Central memory CD8-positive, alpha-beta T cell (primary cell): Measurements from ENCODE around the gene KRTAP3-1.

Experiments used
- ATAC-seq: fragments of 150-1000 bp; cut with Tn5 transposase; replicated peaks from 2 replicates; pipeline ENCODE4 v1.10.0; 2022; ENCODE audit warnings: mild to moderate bottlenecking, moderate FRiP score, moderate number of reproducible peaks; ENCODE audit not compliant: poor library complexity, severe bottlenecking; ENCODE audit errors: extremely low read depth
- DNase-seq, 2 donors: peaks; one replicate each; pipeline ENCODE4 v3.0.0; 2021; ENCODE audit warnings: low spot score in 2 of 2
- H3K27ac Mint-ChIP-seq: one replicate; pipeline ENCODE4 v1.8.0; 2022; ENCODE audit warnings: low read depth, mild to moderate bottlenecking, moderate library complexity, mixed read lengths
- H3K27me3 Mint-ChIP-seq: one replicate; pipeline ENCODE4 v1.8.0; 2022; ENCODE audit warnings: mixed read lengths
- H3K36me3 Mint-ChIP-seq: one replicate; pipeline ENCODE4 v1.8.0; 2022; ENCODE audit warnings: mild to moderate bottlenecking, moderate library complexity, mixed read lengths; ENCODE audit not compliant: insufficient read depth
- H3K4me1 Mint-ChIP-seq: one replicate; pipeline ENCODE4 v1.8.0; 2022; ENCODE audit warnings: mixed read lengths
- H3K4me3 Mint-ChIP-seq: one replicate; pipeline ENCODE4 v1.8.0; 2022; ENCODE audit warnings: mild to moderate bottlenecking, moderate library complexity, mixed read lengths
- H3K9me3 Mint-ChIP-seq: one replicate; pipeline ENCODE4 v1.8.0; 2022; ENCODE audit warnings: mixed read lengths

Gene KRTAP3-1

GRCh38 chr17:40986920-40987319, 22.0 kb downstream of the KRTAP3-1 start:
- Mint-ChIP-seq H3K4me3 (no peak overlapping the region), H3K36me3 (peaks cover 1% of the 10 kb centered on the region), H3K27ac (no peak overlapping the region), H3K9me3 (no peaks in the 10 kb centered on the region), H3K4me1 (no peaks in the 10 kb centered on the region), H3K27me3 (peaks cover 64% of the 10 kb centered on the region)
- DNase-seq (no peak), ATAC-seq (no peak)

DNA sequence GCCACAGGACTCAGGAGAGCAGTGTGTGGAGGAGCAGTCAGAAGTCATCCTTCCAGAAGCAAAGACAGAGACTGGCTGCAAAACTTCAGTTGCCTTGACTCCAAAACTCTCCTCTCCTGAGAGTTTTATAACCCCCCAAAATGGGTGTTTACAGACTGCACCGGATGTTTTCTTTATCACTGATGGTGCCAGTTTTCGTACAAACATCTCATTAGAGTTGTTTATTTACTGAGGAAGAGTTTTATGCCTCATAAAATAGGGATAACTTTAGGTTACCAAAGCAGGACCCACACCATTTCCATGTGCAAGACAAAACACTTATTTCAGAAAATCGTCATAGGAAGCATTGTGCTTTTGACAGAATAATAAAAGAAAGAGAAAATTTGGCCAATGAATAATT, 24.7 kb downstream of the KRTAP3-1 start, which contains the start of gene KRT40:
Gene KRT40 (minus strand): TSS at position 101 of the 400 bp plus-strand sequence. CDS start 53 bp downstream, at position 48.
- Mint-ChIP-seq H3K4me3 (no peak within 1 kb of the TSS), H3K36me3 (peaks cover 1% of the 10 kb centered on the region), H3K9me3 (no peaks in the 10 kb centered on the region), H3K4me1 (no peaks in the 10 kb centered on the region), H3K27me3 (peaks cover 55% of the 10 kb centered on the region), H3K27ac (no peak within 1 kb of the TSS)
- DNase-seq, result no peak
- ATAC-seq, result no peak

DNA sequence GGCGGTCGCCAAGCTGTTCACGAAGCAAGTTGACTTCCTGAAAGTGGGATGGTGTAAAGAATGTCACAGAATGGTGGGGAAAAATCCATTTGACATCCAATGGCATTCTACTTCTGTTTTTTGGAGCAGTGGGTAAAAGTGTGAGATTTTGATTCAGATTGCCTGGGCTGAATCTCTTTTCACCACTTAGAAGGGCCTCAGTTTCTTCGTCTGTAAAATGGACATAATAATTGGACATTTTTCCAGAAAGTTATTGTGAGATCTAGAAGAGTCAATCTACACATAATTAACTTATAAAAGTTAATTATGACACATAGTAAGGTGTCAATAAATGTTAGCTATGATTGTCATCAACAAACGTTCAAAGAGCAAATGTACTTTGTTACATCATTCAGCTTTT, 27.8 kb downstream of the KRTAP3-1 start:
- Mint-ChIP-seq H3K9me3 (no peaks in the 10 kb centered on the region), H3K36me3 (peaks cover 1% of the 10 kb centered on the region), H3K4me1 (no peaks in the 10 kb centered on the region), H3K27me3 (peaks cover 47% of the 10 kb centered on the region), H3K27ac (no peak overlapping the region), H3K4me3 (no peak overlapping the region)
- DNase-seq (no peak), ATAC-seq (no peak)

DNA sequence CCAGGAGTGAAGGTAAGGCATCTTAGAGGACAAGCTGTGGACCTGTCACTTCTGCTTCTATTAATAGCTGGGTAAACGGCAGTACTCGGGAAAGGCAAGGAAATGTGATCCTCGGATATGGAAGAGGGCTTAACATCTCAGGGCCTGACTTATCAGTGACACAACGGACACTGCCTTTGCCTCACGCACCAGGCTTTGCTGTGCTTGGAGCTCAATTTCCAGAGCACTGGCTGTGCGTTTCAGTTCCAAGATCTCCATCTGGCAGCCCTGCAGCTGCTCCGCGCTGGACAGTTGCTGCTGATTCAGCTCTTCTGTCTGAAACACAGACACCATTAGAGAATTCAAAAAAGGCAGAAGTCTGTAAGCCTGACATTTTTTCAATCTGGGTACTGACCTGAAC, 28.3 kb downstream of the KRTAP3-1 start:
- H3K9me3 Mint-ChIP-seq, result no peaks in the 10 kb centered on the region

GRCh38 chr17:40980117-40980516, 28.8 kb downstream of the KRTAP3-1 start:
- no peak overlapping the region for H3K4me3 Mint-ChIP-seq

More for the DNA sequence above, 28.3 kb downstream of the KRTAP3-1 start:
- Mint-ChIP-seq H3K27me3 (peaks cover 47% of the 10 kb centered on the region), H3K4me1 (no peaks in the 10 kb centered on the region), H3K4me3 (no peak overlapping the region), H3K27ac (no peak overlapping the region), H3K36me3 (peaks cover 1% of the 10 kb centered on the region)
- no peak for DNase-seq
- no peak for ATAC-seq

GRCh38 chr17:40978575-40979151, 30.3 kb downstream of the KRTAP3-1 start:
- no peaks in the 10 kb centered on the region for H3K9me3 Mint-ChIP-seq
- DNase-seq (no peak), ATAC-seq (no peak)
- no peak overlapping the region for H3K27ac Mint-ChIP-seq
- peaks cover 53% of the 10 kb centered on the region for H3K27me3 Mint-ChIP-seq
- H3K4me3 Mint-ChIP-seq, result no peak overlapping the region
- no peaks in the 10 kb centered on the region for H3K4me1 Mint-ChIP-seq
- H3K36me3 Mint-ChIP-seq, result no peaks in the 10 kb centered on the region

More at GRCh38 chr17:40980117-40980516, 28.8 kb downstream of the KRTAP3-1 start:
- ATAC-seq (no peak), DNase-seq (no peak)
- H3K27me3 Mint-ChIP-seq, result peaks cover 51% of the 10 kb centered on the region
- no peaks in the 10 kb centered on the region for H3K4me1 Mint-ChIP-seq
- peaks cover 1% of the 10 kb centered on the region for H3K36me3 Mint-ChIP-seq
- H3K9me3 Mint-ChIP-seq, result no peaks in the 10 kb centered on the region
- H3K27ac Mint-ChIP-seq, result no peak overlapping the region

- peaks cover 65% of the 10 kb centered on the region for H3K27me3 Mint-ChIP-seq
- H3K27ac Mint-ChIP-seq, result no peak overlapping the region
- H3K4me3 Mint-ChIP-seq, result no peak overlapping the region
- H3K9me3 Mint-ChIP-seq, result no peaks in the 10 kb centered on the region
- ATAC-seq (no peak), DNase-seq (no peak)
- no peaks in the 10 kb centered on the region for H3K36me3 Mint-ChIP-seq
- H3K4me1 Mint-ChIP-seq, result no peaks in the 10 kb centered on the region
These were observed 33.4 kb downstream of the KRTAP3-1 start for GRCh38 chr17:40975516-40975915.

- no peak for ATAC-seq
These were observed 34.6 kb downstream of the KRTAP3-1 start for GRCh38 chr17:40974366-40974765.

DNA sequence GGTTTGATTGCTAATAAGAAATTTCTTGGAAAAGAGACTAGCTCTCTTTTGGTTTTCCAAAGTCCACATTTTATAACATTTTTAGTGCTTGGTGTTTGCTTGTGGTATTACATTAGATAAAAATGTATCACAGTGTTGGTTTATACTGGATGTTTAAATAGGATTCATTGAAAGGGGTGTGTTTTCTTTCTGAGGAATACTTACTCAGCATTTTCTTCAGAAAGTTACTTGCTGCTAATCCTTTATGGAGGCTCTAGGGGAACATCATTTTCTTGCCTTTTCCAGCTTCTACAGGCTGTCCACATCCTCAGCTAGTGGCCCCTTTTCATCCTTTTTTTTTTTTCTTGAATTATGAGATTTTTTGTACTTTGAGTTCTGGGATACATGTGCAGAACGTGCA, 41.3 kb downstream of the KRTAP3-1 start:
- Mint-ChIP-seq H3K4me1 (peaks cover 5% of the 10 kb centered on the region), H3K36me3 (no peaks in the 10 kb centered on the region)

More at GRCh38 chr17:40974366-40974765, 34.6 kb downstream of the KRTAP3-1 start:
- H3K36me3 Mint-ChIP-seq, result no peaks in the 10 kb centered on the region
- DNase-seq, result no peak
- H3K27ac Mint-ChIP-seq, result no peak overlapping the region
- H3K27me3 Mint-ChIP-seq, result peaks cover 57% of the 10 kb centered on the region
- no peaks in the 10 kb centered on the region for H3K9me3 Mint-ChIP-seq
- H3K4me3 Mint-ChIP-seq, result no peak overlapping the region
- H3K4me1 Mint-ChIP-seq, result no peaks in the 10 kb centered on the region

DNA sequence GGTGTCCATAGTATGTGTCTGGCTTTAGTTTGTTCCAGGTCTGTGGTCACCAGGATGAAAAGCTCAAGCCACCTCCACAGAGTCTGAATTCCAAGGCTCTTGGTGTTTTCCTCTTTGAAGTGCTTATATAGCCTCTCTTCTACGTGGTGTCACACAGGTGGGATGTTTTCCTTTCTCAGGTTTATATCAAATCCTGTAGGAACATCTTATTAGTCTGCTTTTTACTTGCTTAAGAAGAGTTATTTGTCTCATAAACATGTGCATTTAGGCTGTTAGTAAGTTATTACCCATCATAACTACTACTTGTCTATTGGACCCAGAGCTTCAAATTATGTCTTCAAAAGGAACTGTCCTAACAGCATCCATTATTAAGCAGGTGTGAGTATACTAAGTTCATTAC, 42.1 kb downstream of the KRTAP3-1 start, which contains the start of gene KRT39:
Gene KRT39 (minus strand): TSS at position 101 of the 400 bp plus-strand sequence. CDS start 92 bp downstream, at position 9.
- Mint-ChIP-seq H3K4me1 (peaks cover 5% of the 10 kb centered on the region), H3K9me3 (no peaks in the 10 kb centered on the region), H3K27ac (no peak within 1 kb of the TSS), H3K27me3 (peaks cover 22% of the 10 kb centered on the region), H3K36me3 (no peaks in the 10 kb centered on the region), H3K4me3 (no peak within 1 kb of the TSS)
- ATAC-seq (no peak), DNase-seq (no peak)

More for the DNA sequence above, 41.3 kb downstream of the KRTAP3-1 start:
- Mint-ChIP-seq H3K27me3 (peaks cover 27% of the 10 kb centered on the region), H3K4me3 (no peak overlapping the region), H3K27ac (no peak overlapping the region), H3K9me3 (no peaks in the 10 kb centered on the region)
- ATAC-seq (no peak), DNase-seq (no peak)

GRCh38 chr17:40963838-40964237, 45.1 kb downstream of the KRTAP3-1 start:
- Mint-ChIP-seq H3K27ac (no peak overlapping the region), H3K4me3 (no peak overlapping the region), H3K4me1 (peaks cover 5% of the 10 kb centered on the region), H3K9me3 (no peaks in the 10 kb centered on the region), H3K27me3 (peaks cover 15% of the 10 kb centered on the region), H3K36me3 (no peaks in the 10 kb centered on the region)
- ATAC-seq, result no peak
- no peak for DNase-seq

GRCh38 chr17:40962059-40962561, 46.8 kb downstream of the KRTAP3-1 start:
- peaks cover 5% of the 10 kb centered on the region for H3K4me1 Mint-ChIP-seq
- H3K9me3 Mint-ChIP-seq, result no peaks in the 10 kb centered on the region
- H3K27me3 Mint-ChIP-seq, result peaks cover 11% of the 10 kb centered on the region
- H3K36me3 Mint-ChIP-seq, result no peaks in the 10 kb centered on the region
- no peak overlapping the region for H3K27ac Mint-ChIP-seq
- ATAC-seq (no peak), DNase-seq (no peak)
- H3K4me3 Mint-ChIP-seq, result no peak overlapping the region

- H3K4me1 Mint-ChIP-seq, result peaks cover 5% of the 10 kb centered on the region
- H3K27ac Mint-ChIP-seq, result no peak overlapping the region
- no peaks in the 10 kb centered on the region for H3K9me3 Mint-ChIP-seq
- H3K4me3 Mint-ChIP-seq, result no peak overlapping the region
- H3K36me3 Mint-ChIP-seq, result no peaks in the 10 kb centered on the region
- ATAC-seq (no peak), DNase-seq (no peak)
- H3K27me3 Mint-ChIP-seq, result peaks cover 11% of the 10 kb centered on the region
These were observed 47.3 kb downstream of the KRTAP3-1 start for GRCh38 chr17:40961591-40961990.
